COR-L47 (cell line): ENCODE results near the gene SSNA1.

ENCODE experiments used
- DNase-seq: peaks from one replicate; lab custom pipeline; 2025; lab: John Stamatoyannopoulos, UW

Gene SSNA1

GRCh38 chr9:137201205-137201868, 12.9 kb downstream of the SSNA1 start:
- no peak for DNase-seq

DNA sequence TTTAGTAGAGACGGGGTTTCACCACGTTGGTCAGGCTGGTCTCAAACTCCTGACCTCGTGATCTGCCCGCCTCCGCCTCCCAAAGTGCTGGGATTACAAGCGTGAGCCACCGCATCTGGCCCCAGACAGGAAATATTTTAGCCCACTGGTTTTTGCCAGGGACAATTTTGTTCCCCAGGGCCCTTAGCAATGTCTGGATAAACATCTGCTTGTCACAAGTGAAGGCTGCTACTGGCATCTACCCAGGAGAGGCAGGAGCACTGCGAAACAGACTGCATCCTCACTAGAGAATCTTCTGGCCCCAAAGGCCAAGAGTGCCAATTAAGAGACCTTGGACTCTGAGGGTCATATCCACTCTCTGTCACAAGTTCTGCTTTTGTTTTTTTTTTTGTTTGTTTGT, 14.5 kb downstream of the SSNA1 start:
- no peak for DNase-seq

DNA sequence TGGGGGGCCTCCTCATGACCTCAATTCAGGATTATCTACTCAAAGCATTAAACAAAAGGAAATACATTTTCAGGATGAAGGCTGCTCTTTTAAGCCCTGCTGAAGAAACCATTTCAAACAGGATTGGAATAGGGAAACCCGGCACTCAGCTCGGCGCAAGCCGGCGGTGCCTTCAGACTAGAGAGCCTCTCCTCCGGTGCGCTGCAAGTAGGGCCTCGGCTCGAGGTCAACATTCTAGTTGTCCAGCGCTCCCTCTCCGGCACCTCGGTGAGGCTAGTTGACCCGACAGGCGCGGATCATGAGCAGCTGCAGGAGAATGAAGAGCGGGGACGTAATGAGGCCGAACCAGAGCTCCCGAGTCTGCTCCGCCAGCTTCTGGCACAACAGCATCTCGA, 16.3 kb downstream of the SSNA1 start:
- no peak for DNase-seq

DNA sequence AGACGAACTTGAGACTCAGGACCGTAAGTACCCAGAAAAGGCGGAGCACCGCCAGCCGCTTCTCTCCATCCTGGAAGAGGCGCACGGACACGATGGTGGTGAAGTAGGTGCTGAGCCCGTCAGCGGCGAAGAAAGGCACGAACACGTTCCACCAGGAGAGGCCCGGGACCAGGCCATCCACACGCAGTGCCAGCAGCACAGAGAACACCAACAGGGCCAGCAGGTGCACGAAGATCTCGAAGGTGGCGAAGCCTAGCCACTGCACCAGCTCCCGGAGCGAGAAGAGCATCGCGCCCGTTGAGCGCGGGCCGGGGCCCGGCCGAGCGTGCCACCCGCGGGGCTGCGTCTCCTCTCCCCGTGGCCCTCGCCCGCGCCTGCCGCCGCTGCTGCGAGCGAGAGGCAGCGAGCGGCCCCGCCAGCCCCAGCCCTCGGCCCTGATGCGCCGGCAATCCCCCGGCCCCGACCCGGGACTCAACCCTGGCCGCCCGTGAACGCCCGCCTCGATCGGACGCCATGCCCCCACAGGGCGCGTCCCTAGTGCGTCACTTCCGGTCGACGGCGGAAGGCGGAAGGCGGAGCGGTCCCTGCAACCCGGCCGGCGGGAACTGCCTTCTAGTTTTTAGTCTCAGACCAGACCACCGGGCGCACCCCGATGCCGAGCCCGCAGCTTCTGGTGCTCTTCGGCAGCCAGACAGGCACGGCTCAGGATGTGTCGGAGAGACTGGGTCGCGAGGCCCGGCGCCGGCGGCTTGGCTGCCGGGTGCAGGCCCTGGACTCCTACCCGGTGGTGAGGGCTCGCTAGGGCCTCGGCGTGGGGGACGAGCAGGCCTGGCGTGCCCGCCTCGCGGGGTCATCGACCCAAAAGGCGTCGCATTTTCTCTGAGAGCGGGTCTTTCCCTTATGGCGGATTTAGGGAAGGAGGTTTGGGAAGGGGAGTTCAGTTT, 16.9 kb downstream of the SSNA1 start, which contains the start of the genes NDOR1 and TMEM203:
Gene NDOR1 (plus strand): TSS at position 575 of the 944 bp plus-strand sequence. CDS start 78 bp downstream, at position 653.
Gene TMEM203 (minus strand): TSS at position 523 of the 944 bp plus-strand sequence. CDS start 234 bp downstream, at position 289.
- peak; percentile 70 for DNase-seq

DNA sequence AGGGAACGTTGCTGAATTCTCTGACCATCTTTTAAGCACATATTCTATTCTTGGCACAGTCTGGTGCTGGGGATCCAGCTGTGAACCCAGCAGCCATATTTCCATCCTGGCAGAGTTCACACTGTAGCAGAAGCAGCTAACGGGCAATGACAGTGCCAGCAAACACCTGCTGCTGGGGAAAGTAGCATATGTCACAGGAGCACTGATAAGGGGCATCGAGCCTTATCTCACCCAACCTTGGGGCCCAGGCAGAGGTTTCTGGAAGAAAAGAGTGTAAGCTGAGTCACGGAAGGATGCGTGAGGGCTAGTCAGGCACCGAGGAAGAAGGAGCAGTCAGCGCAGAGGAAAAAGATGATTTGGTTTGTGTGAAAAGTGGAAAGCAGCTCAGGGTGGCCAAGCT, 18.1 kb downstream of the SSNA1 start:
- DNase-seq = no peak

- no peak for DNase-seq
Measured at GRCh38 chr9:137211532-137211931, 23.1 kb downstream of the SSNA1 start.

DNA sequence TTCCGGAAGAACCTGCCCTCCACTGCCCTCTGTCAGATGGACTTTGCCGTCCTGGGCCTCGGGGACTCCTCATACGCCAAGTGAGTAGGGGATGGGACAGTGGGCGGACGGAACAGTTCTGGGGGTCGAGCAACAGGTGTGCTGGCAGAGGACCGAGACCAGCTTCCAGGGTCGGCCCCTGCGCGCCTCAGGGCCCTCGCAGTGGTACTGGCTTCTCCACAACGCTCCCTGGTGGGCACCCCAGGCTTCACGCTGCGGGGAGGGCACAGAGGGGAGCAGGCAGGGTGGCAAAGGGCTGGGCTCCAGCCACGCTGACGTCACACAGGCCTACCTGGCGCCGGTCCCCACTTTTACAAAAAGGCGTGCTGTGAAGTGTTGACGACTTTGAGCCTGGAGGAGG, 24.0 kb downstream of the SSNA1 start:
- no peak for DNase-seq

DNA sequence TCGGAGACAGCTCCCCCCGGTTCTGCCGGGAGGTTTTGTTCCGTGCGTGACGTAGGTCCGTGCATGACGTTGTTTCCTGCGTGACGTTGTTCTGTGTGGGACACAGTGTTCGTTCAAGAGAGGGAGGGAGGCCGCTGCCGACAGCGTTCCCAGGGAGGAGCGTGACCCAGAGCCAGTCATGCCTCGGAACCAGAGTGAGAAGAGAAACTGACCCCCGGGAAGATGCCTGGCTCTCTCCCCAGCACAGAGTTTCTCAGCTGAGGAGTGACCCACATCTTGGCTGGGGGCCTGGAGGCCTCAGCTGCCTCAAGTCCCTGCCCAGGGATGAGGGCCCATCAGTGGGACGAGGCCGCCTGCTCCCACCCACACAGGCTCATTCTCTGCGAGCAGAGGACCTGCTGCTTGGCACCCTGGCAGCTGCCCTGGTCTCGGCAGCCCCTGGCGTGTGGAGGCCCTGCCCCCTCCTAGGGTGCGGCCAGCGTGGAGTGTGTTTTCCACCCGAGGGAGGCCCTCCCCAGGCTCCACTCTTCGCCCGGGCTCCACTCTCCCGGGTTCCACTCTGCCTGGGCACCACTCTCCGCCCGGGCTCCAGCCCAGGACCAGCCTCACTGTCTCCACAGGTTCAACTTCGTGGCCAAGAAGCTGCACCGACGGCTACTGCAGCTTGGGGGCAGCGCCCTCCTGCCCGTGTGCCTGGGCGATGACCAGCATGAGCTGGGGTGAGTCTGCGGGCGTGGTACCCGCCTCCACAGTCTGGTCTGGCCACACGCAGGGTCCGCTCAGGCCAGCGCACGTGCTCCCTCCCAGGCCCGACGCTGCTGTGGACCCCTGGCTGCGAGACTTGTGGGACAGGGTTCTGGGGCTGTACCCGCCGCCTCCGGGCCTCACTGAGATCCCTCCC, 24.9 kb downstream of the SSNA1 start:
- no peak for DNase-seq

DNA sequence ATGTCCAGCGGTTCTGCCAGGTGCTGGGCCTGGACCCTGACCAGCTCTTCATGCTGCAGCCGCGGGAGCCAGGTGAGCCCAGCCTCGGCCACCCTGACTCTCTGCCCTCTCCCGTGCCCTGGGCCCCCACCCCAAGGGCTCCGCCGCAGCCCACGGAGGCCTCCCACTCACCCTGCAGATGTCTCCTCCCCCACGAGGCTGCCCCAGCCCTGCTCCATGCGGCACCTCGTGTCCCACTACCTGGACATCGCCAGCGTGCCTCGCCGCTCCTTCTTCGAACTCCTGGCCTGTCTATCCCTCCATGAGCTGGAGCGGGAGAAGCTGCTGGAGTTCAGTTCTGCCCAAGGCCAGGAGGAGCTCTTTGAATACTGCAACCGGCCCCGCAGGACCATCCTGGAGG, 26.1 kb downstream of the SSNA1 start:
- no peak for DNase-seq

DNA sequence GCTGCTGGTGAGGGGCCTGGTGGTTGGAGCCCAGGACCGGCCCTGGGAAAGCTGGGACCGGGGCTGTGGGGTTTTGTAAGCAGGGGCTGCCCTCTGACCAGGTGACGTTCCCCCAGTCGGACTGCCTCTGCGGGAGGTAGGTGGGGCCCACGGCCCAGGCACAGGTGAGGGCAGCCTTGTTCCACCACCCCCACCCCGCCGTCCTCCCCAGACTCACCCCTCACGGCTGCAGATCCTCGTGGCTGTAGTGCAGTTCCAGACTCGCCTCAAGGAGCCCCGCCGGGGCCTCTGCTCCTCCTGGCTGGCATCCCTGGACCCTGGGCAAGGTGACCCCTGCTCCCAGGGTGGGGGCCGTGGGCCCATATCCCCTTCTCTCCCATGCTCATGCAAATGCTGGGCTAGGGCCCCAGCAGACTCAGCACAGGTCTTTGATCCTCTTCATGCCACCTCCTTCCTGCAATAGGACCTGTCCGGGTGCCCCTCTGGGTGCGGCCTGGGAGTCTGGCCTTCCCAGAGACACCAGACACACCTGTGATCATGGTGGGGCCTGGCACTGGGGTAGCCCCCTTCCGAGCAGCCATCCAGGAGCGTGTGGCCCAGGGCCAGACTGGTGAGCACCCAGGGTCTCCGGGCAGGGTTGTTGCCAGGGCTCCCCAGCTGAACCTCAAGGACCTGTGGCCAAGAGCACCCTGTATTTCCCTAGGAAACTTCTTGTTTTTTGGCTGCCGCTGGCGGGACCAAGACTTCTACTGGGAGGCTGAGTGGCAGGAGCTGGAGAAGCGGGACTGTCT, 26.9 kb downstream of the SSNA1 start:
- DNase-seq = no peak

- no peak for DNase-seq
Measured at GRCh38 chr9:137216188-137216965, 27.9 kb downstream of the SSNA1 start.

- DNase-seq = peak; percentile 77
Measured at GRCh38 chr9:137217276-137218211, 29.1 kb downstream of the SSNA1 start.

- DNase-seq = no peak
Measured at GRCh38 chr9:137218212-137218753, 29.8 kb downstream of the SSNA1 start.

- DNase-seq = no peak
Measured at GRCh38 chr9:137218754-137219271, 30.3 kb downstream of the SSNA1 start.

GRCh38 chr9:137219757-137220316, 31.4 kb downstream of the SSNA1 start:
- no peak for DNase-seq

- DNase-seq = no peak
Measured at GRCh38 chr9:137220317-137221094, 32.0 kb downstream of the SSNA1 start.

- no peak for DNase-seq
Measured at GRCh38 chr9:137221095-137221505, 32.6 kb downstream of the SSNA1 start.
